GM12891 (cell line): Measurements from ENCODE around the gene HCFC1.

Experiments
- POLR2A ChIP-seq: IDR thresholded peaks from 2 replicates; pipeline ENCODE4 v1.6.1; 2011; ENCODE audit warnings: low read depth, low read length, control low read depth
- POLR2AphosphoS5 ChIP-seq: IDR thresholded peaks from 2 replicates; pipeline ENCODE4 v1.6.1; 2011; ENCODE audit warnings: low read depth, low read length, control low read depth
- TAF1 ChIP-seq: IDR thresholded peaks from 2 replicates; pipeline ENCODE4 v1.6.1; 2011; ENCODE audit warnings: low read depth, low read length, control low read depth

- no peak for TF ChIP-seq POLR2AphosphoS5
- no peak for TF ChIP-seq TAF1
- TF ChIP-seq POLR2A, result no peak
Measured at GRCh38 chrX:153913211-153913610, 58.4 kb downstream of the HCFC1 start.
